Activated naive CD8-positive, alpha-beta T cell treated with anti-CD3 and anti-CD28 coated beads, Interleukin-2, amount 10 ng/mL, durations not matched to agents 7 days and 5 days (primary cell): ENCODE measurements around the gene VWA3B. TPM values are rescaled to one million over a fixed set of nuclear protein-coding genes. Genes with fewer than 3 reads are reported as not detected.
"Not testable (repeated sequence)": the region's sequence is repeated elsewhere in the genome, so short reads cannot be mapped to it uniquely, and the experiment has no call there.

Source experiments
- ATAC-seq: fragments of 150-1000 bp; cut with Tn5 transposase; one replicate; pipeline ENCODE4 v1.10.0; 2021; ENCODE audit warnings: low read depth, moderate library complexity
- POLR2A ChIA-PET: fragments of 350-600 bp; sonication (Branson Sonifier 250); formaldehyde crosslinking; loops from one replicate; lab custom pipeline; 2021; ENCODE audit warnings: antibody characterized with exemption; lab: Charles Lee
- DNase-seq: peaks from one replicate; pipeline ENCODE4 v3.0.0; 2021
- H3K27ac Mint-ChIP-seq: one replicate; pipeline ENCODE4 v1.8.0; 2022; ENCODE audit warnings: mild to moderate bottlenecking, mixed read lengths
- H3K27me3 Mint-ChIP-seq: one replicate; pipeline ENCODE4 v1.8.0; 2022; ENCODE audit warnings: mild to moderate bottlenecking, moderate library complexity, mixed read lengths
- H3K36me3 Mint-ChIP-seq: one replicate; pipeline ENCODE4 v1.8.0; 2021; ENCODE audit warnings: mild to moderate bottlenecking, mixed read lengths
- H3K4me1 Mint-ChIP-seq: one replicate; pipeline ENCODE4 v1.8.0; 2021; ENCODE audit warnings: mixed read lengths
- H3K4me3 Mint-ChIP-seq: one replicate; pipeline ENCODE4 v1.8.0; 2022; ENCODE audit warnings: mild to moderate bottlenecking, moderate library complexity, mixed read lengths
- H3K9me3 Mint-ChIP-seq: one replicate; pipeline ENCODE4 v1.8.0; 2021; ENCODE audit warnings: mixed read lengths
- total RNA-seq, 2 experiments: library from RNA; stranded (reverse); gene quantifications; one replicate each; pipeline ENCODE4 v1.2.3, GENCODE V29; 2021

Gene VWA3B
- total RNA-seq, 2 experiments from 2014 or later, result not detected

- no peaks in the 10 kb centered on the region for H3K36me3 Mint-ChIP-seq
- no peak for DNase-seq
- POLR2A ChIA-PET, result no interaction called here
- H3K4me3 Mint-ChIP-seq, result no peak overlapping the region
- H3K27me3 Mint-ChIP-seq, result peaks cover 16% of the 10 kb centered on the region
- no peaks in the 10 kb centered on the region for H3K9me3 Mint-ChIP-seq
- H3K4me1 Mint-ChIP-seq, result no peaks in the 10 kb centered on the region
- ATAC-seq, result no peak
- H3K27ac Mint-ChIP-seq, result no peak overlapping the region
Observed at GRCh38 chr2:98234776-98235175, 147.8 kb downstream of the VWA3B start.

GRCh38 chr2:98236935-98237334 is 150.0 kb downstream of the VWA3B start:
- peaks cover 24% of the 10 kb centered on the region for H3K27me3 Mint-ChIP-seq

GRCh38 chr2:98240786-98241398 is 153.9 kb downstream of the VWA3B start:
- H3K36me3 Mint-ChIP-seq, result no peaks in the 10 kb centered on the region
- POLR2A ChIA-PET, result no interaction called here
- no peak for ATAC-seq
- no peak overlapping the region for H3K27ac Mint-ChIP-seq
- no peak for DNase-seq
- H3K4me1 Mint-ChIP-seq, result no peaks in the 10 kb centered on the region
- no peak overlapping the region for H3K4me3 Mint-ChIP-seq
- H3K27me3 Mint-ChIP-seq, result peaks cover 34% of the 10 kb centered on the region
- no peaks in the 10 kb centered on the region for H3K9me3 Mint-ChIP-seq

More at GRCh38 chr2:98236935-98237334, 150.0 kb downstream of the VWA3B start:
- Mint-ChIP-seq H3K4me3 (no peak overlapping the region), H3K4me1 (no peaks in the 10 kb centered on the region), H3K27ac (no peak overlapping the region), H3K36me3 (no peaks in the 10 kb centered on the region), H3K9me3 (no peaks in the 10 kb centered on the region)
- no peak for DNase-seq
- ATAC-seq, result no peak
- POLR2A ChIA-PET, result no interaction called here

- Mint-ChIP-seq H3K36me3 (no peaks in the 10 kb centered on the region), H3K27ac (no peak overlapping the region), H3K4me1 (no peaks in the 10 kb centered on the region), H3K9me3 (no peaks in the 10 kb centered on the region), H3K27me3 (peaks cover 32% of the 10 kb centered on the region), H3K4me3 (no peak overlapping the region)
- DNase-seq, result no peak
- ATAC-seq, result no peak
- POLR2A ChIA-PET, result interaction anchor here (0.6 kb wide), 1 partner anchor 120 kb away, joined by 5 read pairs; no protein-coding TSS in a partner anchor
Observed at GRCh38 chr2:98241592-98241991, 154.6 kb downstream of the VWA3B start.

- POLR2A ChIA-PET, result interaction anchor here (0.6 kb wide), 1 partner anchor 120 kb away, joined by 5 read pairs; no protein-coding TSS in a partner anchor
- DNase-seq (no peak), ATAC-seq (no peak)
- Mint-ChIP-seq H3K4me3 (no peak overlapping the region), H3K27ac (no peak overlapping the region), H3K9me3 (no peaks in the 10 kb centered on the region), H3K4me1 (no peaks in the 10 kb centered on the region), H3K27me3 (peaks cover 31% of the 10 kb centered on the region), H3K36me3 (no peaks in the 10 kb centered on the region)
Observed at GRCh38 chr2:98242003-98242402, 155.0 kb downstream of the VWA3B start.

DNA sequence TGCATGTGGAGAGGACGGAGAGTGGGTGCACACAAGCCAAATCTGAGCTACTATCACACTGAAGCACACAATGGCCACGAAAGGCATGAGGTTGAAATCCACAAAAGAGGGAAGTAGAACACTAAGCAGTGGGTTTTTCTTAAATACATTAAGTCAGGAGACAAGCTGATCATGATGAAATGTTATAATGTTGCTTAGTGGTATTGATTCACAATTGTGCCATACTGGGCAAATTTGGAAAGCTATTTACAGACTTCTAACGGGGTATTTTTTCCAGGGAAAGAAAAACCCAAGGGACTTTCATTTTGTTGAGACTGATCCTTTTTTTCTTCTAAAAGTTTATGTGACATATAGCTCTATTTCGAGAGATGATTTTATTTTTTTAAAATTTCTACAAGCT is 158.5 kb downstream of the VWA3B start:
- Mint-ChIP-seq H3K27me3 (peaks cover 31% of the 10 kb centered on the region), H3K27ac (no peak overlapping the region), H3K36me3 (peaks cover 2% of the 10 kb centered on the region), H3K4me1 (no peaks in the 10 kb centered on the region), H3K4me3 (no peak overlapping the region), H3K9me3 (peaks cover 13% of the 10 kb centered on the region)
- POLR2A ChIA-PET, result no interaction called here
- DNase-seq, result no peak
- ATAC-seq, result no peak

GRCh38 chr2:98247383-98247782 is 160.4 kb downstream of the VWA3B start:
- no peak overlapping the region for H3K4me3 Mint-ChIP-seq
- peaks cover 24% of the 10 kb centered on the region for H3K27me3 Mint-ChIP-seq
- POLR2A ChIA-PET, result no interaction called here
- H3K27ac Mint-ChIP-seq, result no peak overlapping the region
- ATAC-seq (no peak), DNase-seq (no peak)
- peaks cover 13% of the 10 kb centered on the region for H3K9me3 Mint-ChIP-seq
- no peaks in the 10 kb centered on the region for H3K4me1 Mint-ChIP-seq
- H3K36me3 Mint-ChIP-seq, result peaks cover 2% of the 10 kb centered on the region

- no peak for DNase-seq
- H3K9me3 Mint-ChIP-seq, result peaks cover 13% of the 10 kb centered on the region
- no peak overlapping the region for H3K4me3 Mint-ChIP-seq
- peaks cover 12% of the 10 kb centered on the region for H3K27me3 Mint-ChIP-seq
- no peak for ATAC-seq
- peaks cover 2% of the 10 kb centered on the region for H3K36me3 Mint-ChIP-seq
- POLR2A ChIA-PET, result no interaction called here
- H3K4me1 Mint-ChIP-seq, result no peaks in the 10 kb centered on the region
- H3K27ac Mint-ChIP-seq, result no peak overlapping the region
Observed at GRCh38 chr2:98252038-98252773, 165.2 kb downstream of the VWA3B start.

GRCh38 chr2:98253461-98254070 is 166.6 kb downstream of the VWA3B start:
- POLR2A ChIA-PET, result no interaction called here
- Mint-ChIP-seq H3K4me3 (no peak overlapping the region), H3K9me3 (peaks cover 9% of the 10 kb centered on the region), H3K27ac (no peak overlapping the region), H3K4me1 (no peaks in the 10 kb centered on the region), H3K27me3 (peaks cover 16% of the 10 kb centered on the region), H3K36me3 (no peaks in the 10 kb centered on the region)
- no peak for DNase-seq
- ATAC-seq, result no peak

- Mint-ChIP-seq H3K9me3 (peaks cover 2% of the 10 kb centered on the region), H3K4me3 (no peak overlapping the region), H3K36me3 (no peaks in the 10 kb centered on the region), H3K27ac (no peak overlapping the region), H3K27me3 (peaks cover 20% of the 10 kb centered on the region), H3K4me1 (no peaks in the 10 kb centered on the region)
- POLR2A ChIA-PET, result no interaction called here
- no peak for DNase-seq
- no peak for ATAC-seq
Observed at GRCh38 chr2:98254504-98255059, 167.6 kb downstream of the VWA3B start.

GRCh38 chr2:98258906-98259305 is 171.9 kb downstream of the VWA3B start:
- Mint-ChIP-seq H3K4me3 (no peak overlapping the region), H3K27ac (no peak overlapping the region), H3K9me3 (peaks cover 8% of the 10 kb centered on the region), H3K36me3 (peaks cover 1% of the 10 kb centered on the region), H3K27me3 (peaks cover 33% of the 10 kb centered on the region), H3K4me1 (no peaks in the 10 kb centered on the region)
- DNase-seq (no peak), ATAC-seq (no peak)
- POLR2A ChIA-PET, result no interaction called here

GRCh38 chr2:98263362-98263761 is 176.4 kb downstream of the VWA3B start:
- ATAC-seq (no peak), DNase-seq (no peak)
- Mint-ChIP-seq H3K4me1 (no peaks in the 10 kb centered on the region), H3K36me3 (peaks cover 1% of the 10 kb centered on the region), H3K27ac (no peak overlapping the region), H3K9me3 (peaks cover 16% of the 10 kb centered on the region), H3K27me3 (peaks cover 34% of the 10 kb centered on the region), H3K4me3 (no peak overlapping the region)
- POLR2A ChIA-PET, result no interaction called here

GRCh38 chr2:98268225-98268624 is 181.3 kb downstream of the VWA3B start:
- ATAC-seq, POLR2A ChIA-PET: not testable (repeated sequence)

More at GRCh38 chr2:98268225-98268624, 181.3 kb downstream of the VWA3B start:
- Mint-ChIP-seq H3K9me3 (peaks cover 13% of the 10 kb centered on the region), H3K27me3 (peaks cover 23% of the 10 kb centered on the region)
- not testable (repeated sequence) for H3K4me3 Mint-ChIP-seq, H3K4me1 Mint-ChIP-seq, DNase-seq, H3K36me3 Mint-ChIP-seq, H3K27ac Mint-ChIP-seq
